HepG2 (cell line): Measurements from ENCODE around the gene HOXA4. TPM values are rescaled to one million over a fixed set of nuclear protein-coding genes. Genes with fewer than 3 reads are reported as not detected.

Source experiments
- ATAC-seq: fragments of 200-7000 bp; cut with Tn5 transposase; 3 replicates; pipeline ENCODE4 v1.9.1; 2020; ENCODE audit warnings: mild to moderate bottlenecking, moderate library complexity
- BruUV-seq: library from RNA; stranded (reverse); fragments of 400-500 nt; replicated peaks from 2 replicates; lab custom pipeline; 2021; lab: Mats Ljungman, UMichigan
- CTCF ChIA-PET: fragments of 300-600 bp; formaldehyde crosslinking; extraction: SDS; loops from one replicate; lab custom pipeline; 2021; ENCODE audit warnings: low total read pairs, inconsistent platforms, low intra/inter-chr PET ratio; lab: Yijun Ruan, JAX
- POLR2A ChIA-PET: fragments of 350-600 bp; sonication (Branson Sonifier 250); formaldehyde crosslinking; loops from one replicate; lab custom pipeline; 2020; ENCODE audit warnings: antibody characterized with exemption, inconsistent platforms; lab: Yijun Ruan, JAX
- DNase-seq: peaks from one replicate; pipeline ENCODE4 v3.0.0-alpha.2; 2015; ENCODE audit warnings: low spot score
- FAIRE-seq: peaks from 3 replicates; lab custom pipeline; 2011; peaks lifted over from hg19 to GRCh38; lab: Jason Lieb, UNC
- H2AFZ ChIP-seq: one replicate; pipeline ENCODE4 v1.6.1; 2011; ENCODE audit warnings: low read length, inconsistent platforms
- H3K27ac ChIP-seq: fragments of 300-600 bp; 3 replicates; pipeline ENCODE4 v1.8.0; 2011; ENCODE audit warnings: mixed run types, mild to moderate bottlenecking, mixed read lengths, low read length, inconsistent platforms; ENCODE audit not compliant: insufficient read depth; ENCODE audit errors: extremely low read length
- H3K27me3 ChIP-seq, 2 experiments: fragments of 200-600 bp in 1 of 2; 2 replicates in 1 of 2; 3 replicates in 1 of 2; pipeline versions ENCODE4 v1.6.0 to v1.8.0; 2011; ENCODE audit warnings: low read length in 2 of 2, mild to moderate bottlenecking in 2 of 2, moderate library complexity in 2 of 2, inconsistent platforms in 1 of 2; ENCODE audit not compliant: insufficient read depth in 2 of 2, control insufficient read depth in 1 of 2
- H3K36me3 ChIP-seq, 2 experiments: fragments of 200-600 bp in 1 of 2; replicated peaks in 1 of 2; 2 replicates in 1 of 2; 3 replicates in 1 of 2; pipeline versions ENCODE4 v1.5.1 to v1.8.0; 2011; ENCODE audit warnings: low read length in 2 of 2, inconsistent platforms in 1 of 2; ENCODE audit not compliant: insufficient read depth in 2 of 2, control insufficient read depth in 1 of 2
- H3K4me1 ChIP-seq: 2 replicates; pipeline ENCODE4 v1.5.1; 2012; ENCODE audit warnings: low read length, inconsistent platforms; ENCODE audit not compliant: insufficient read depth
- H3K4me2 ChIP-seq: 2 replicates; pipeline ENCODE4 v1.6.0; 2011; ENCODE audit warnings: low read depth, low read length, inconsistent platforms
- H3K4me3 ChIP-seq, 3 experiments: fragments of 200-600 bp in 1 of 3; sonication (generic), shearing (Covaris generic) in 1 of 3; replicated peaks in 1 of 3; 2 replicates each; pipeline ENCODE4 v1.5.1; 2011 to 2016; ENCODE audit warnings: low read length in 3 of 3, inconsistent platforms in 2 of 3, low read depth in 2 of 3, mild to moderate bottlenecking in 2 of 3, control low read depth in 1 of 3, mixed read lengths in 1 of 3; ENCODE audit not compliant: insufficient read depth in 1 of 3
- H3K79me2 ChIP-seq: one replicate; pipeline ENCODE4 v1.6.1; 2011; ENCODE audit warnings: low read length, inconsistent platforms; ENCODE audit not compliant: insufficient read depth
- H3K9ac ChIP-seq: 2 replicates; pipeline ENCODE4 v1.6.0; 2011; ENCODE audit warnings: mild to moderate bottlenecking, low read depth, low read length, inconsistent platforms; ENCODE audit not compliant: insufficient read depth
- H3K9me3 ChIP-seq: 2 replicates; pipeline ENCODE4 v1.5.1; 2012; ENCODE audit warnings: mild to moderate bottlenecking, low read length
- H4K20me1 ChIP-seq: 2 replicates; pipeline ENCODE4 v1.6.0; 2011; ENCODE audit warnings: inconsistent platforms, mild to moderate bottlenecking, low read length, moderate library complexity; ENCODE audit not compliant: insufficient read depth
- GLI4 ChIP-seq: sonication (generic); formaldehyde crosslinking; IDR thresholded peaks from 2 replicates; pipeline ENCODE4 v1.5.1; 2020; ENCODE audit warnings: missing genetic modification reagents, mild to moderate bottlenecking, moderate library complexity, borderline replicate concordance
- PITX1 ChIP-seq: sonication (generic); formaldehyde crosslinking; IDR thresholded peaks from 2 replicates; pipeline ENCODE4 v1.5.1; 2020; ENCODE audit warnings: mild to moderate bottlenecking, missing genetic modification reagents
- REXO4 ChIP-seq: sonication (generic); formaldehyde crosslinking; IDR thresholded peaks from 2 replicates; pipeline ENCODE4 v1.8.0; 2022; ENCODE audit warnings: missing genetic modification reagents, mild to moderate bottlenecking, borderline replicate concordance
- TBX2 ChIP-seq: sonication (generic); formaldehyde crosslinking; IDR thresholded peaks from 2 replicates; pipeline ENCODE4 v1.5.0; 2020; ENCODE audit warnings: missing genetic modification reagents, mild to moderate bottlenecking, borderline replicate concordance
- ZFP36L1 ChIP-seq: sonication (generic); formaldehyde crosslinking; IDR thresholded peaks from 2 replicates; pipeline ENCODE4 v1.8.0; 2022; ENCODE audit warnings: mild to moderate bottlenecking, missing genetic modification reagents, moderate library complexity
- ZKSCAN1 ChIP-seq: fragments of 150-350 bp; IDR thresholded peaks from 2 replicates; pipeline ENCODE4 v1.6.1; 2014; ENCODE audit warnings: low read length
- WGBS: methylation state at CpG from one replicate; pipeline ENCODE4 v1.1.6; 2017; ENCODE audit warnings: low lambda C conversion rate; 5-methylcytosine and 5-hydroxymethylcytosine counted together
- in situ Hi-C: cut with HindIII; loops from 2 replicates; pipeline ENCODE4 v1.10.0; 2017; ENCODE audit warnings: low pct_unique_long_range_greater_than_20kb; ENCODE audit not compliant: extremely low pct_ligation_motif_present
- intact Hi-C: fragments of 100-400 bp; cut with micrococcal nuclease; formaldehyde crosslinking; loops from one replicate; pipeline ENCODE4 v1.10.0; 2022; ENCODE audit not compliant: unreplicated experiment
- polyA plus RNA-seq, 8 experiments: library from polyadenylated mRNA; depleted of rRNA in 3 of 8; stranded (reverse) in 7 of 8; unstranded in 1 of 8; fragments of >200 nt; fragmentation: Illumina TruSeq in 4 of 8; extraction: Trizol in 4 of 8; gene quantifications; 2 replicates each; pipeline versions ENCODE4 v1.2.1 to v1.2.3, GENCODE V29; 2011 to 2016; ENCODE audit warnings: low read depth in 4 of 8, missing spikeins in 1 of 8, mixed read lengths in 1 of 8; ENCODE audit not compliant: insufficient read depth in 1 of 8
- total RNA-seq, 5 experiments: library from RNA; depleted of rRNA; stranded (reverse); fragments of >200 nt; fragmentation: Illumina TruSeq; extraction: Trizol; gene quantifications; 2 replicates each; pipeline ENCODE4 v1.2.3, GENCODE V29; 2016; ENCODE audit warnings: low read depth in 1 of 5
- TF ChIP-seq, protein P1 (sequence below): fragments of 450-650 bp; IDR thresholded peaks from 2 replicates; pipeline ENCODE4 v1.6.1; 2016
- TF ChIP-seq, protein P2 (sequence below): sonication (generic); formaldehyde crosslinking; IDR thresholded peaks from 2 replicates; pipeline ENCODE4 v1.5.1; 2020; ENCODE audit warnings: missing genetic modification reagents, mild to moderate bottlenecking, borderline replicate concordance

HOXA4 gene
- total and polyA plus RNA-seq, 2 of the 13 experiments (the other 11 are each of a cell fraction or from before 2014, with no cell fraction given) = 2.4 to 5.4 TPM

DNA sequence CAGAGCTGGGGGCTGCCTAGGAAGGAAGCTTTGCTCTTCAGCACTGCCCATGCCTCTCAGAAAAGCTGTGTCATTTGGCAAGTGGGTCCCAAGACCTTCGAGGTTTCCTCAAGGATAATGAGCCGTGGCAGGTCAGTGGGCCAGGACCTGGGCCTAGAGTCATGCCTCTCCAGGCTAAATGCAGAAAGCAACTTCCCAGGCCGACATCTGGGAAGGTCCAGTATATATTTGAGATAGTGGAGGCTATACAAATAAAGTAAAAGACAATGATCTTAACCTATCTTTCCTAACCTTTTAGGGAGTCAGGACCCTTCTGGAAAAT lies 45.9 kb upstream of the HOXA4 start:
- no peaks in the 10 kb centered on the region for H3K79me2 ChIP-seq
- H3K4me1 ChIP-seq = peaks cover 24% of the 10 kb centered on the region
- DNase-seq (no peak), FAIRE-seq (no peak), ATAC-seq (no peak)
- no peak overlapping the region for H3K4me2 ChIP-seq
- in situ Hi-C loops = no loop called here
- no peaks in the 10 kb centered on the region for H3K36me3 ChIP-seq
- CTCF ChIA-PET = no interaction called here
- WGBS = 35% methylated on average over 3 of the region's 3 CpGs
- H3K27ac ChIP-seq = no peak overlapping the region
- H3K27me3 ChIP-seq = peaks cover 4 to 78% of the 10 kb centered on the region in 2 experiments
- no peak overlapping the region for H2AFZ ChIP-seq
- POLR2A ChIA-PET = no interaction called here
- H3K9me3 ChIP-seq = no peaks in the 10 kb centered on the region
- no peak overlapping the region for H3K9ac ChIP-seq
- intact Hi-C loops = no loop called here
- BruUV-seq = no TSS peak
- H4K20me1 ChIP-seq = no peaks in the 10 kb centered on the region
- TF ChIP-seq, protein P1, sequence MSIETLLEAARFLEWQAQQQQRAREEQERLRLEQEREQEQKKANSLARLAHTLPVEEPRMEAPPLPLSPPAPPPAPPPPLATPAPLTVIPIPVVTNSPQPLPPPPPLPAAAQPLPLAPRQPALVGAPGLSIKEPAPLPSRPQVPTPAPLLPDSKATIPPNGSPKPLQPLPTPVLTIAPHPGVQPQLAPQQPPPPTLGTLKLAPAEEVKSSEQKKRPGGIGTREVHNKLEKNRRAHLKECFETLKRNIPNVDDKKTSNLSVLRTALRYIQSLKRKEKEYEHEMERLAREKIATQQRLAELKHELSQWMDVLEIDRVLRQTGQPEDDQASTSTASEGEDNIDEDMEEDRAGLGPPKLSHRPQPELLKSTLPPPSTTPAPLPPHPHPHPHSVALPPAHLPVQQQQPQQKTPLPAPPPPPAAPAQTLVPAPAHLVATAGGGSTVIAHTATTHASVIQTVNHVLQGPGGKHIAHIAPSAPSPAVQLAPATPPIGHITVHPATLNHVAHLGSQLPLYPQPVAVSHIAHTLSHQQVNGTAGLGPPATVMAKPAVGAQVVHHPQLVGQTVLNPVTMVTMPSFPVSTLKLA = no peak
- TF ChIP-seq TBX2 (CRISPR knock-in tag) (no peak), ZFP36L1 (CRISPR knock-in tag) (no peak), REXO4 (CRISPR knock-in tag) (no peak), PITX1 (CRISPR knock-in tag) (no peak), ZKSCAN1 (no peak), GLI4 (CRISPR knock-in tag) (no peak)
- TF ChIP-seq, protein P2, sequence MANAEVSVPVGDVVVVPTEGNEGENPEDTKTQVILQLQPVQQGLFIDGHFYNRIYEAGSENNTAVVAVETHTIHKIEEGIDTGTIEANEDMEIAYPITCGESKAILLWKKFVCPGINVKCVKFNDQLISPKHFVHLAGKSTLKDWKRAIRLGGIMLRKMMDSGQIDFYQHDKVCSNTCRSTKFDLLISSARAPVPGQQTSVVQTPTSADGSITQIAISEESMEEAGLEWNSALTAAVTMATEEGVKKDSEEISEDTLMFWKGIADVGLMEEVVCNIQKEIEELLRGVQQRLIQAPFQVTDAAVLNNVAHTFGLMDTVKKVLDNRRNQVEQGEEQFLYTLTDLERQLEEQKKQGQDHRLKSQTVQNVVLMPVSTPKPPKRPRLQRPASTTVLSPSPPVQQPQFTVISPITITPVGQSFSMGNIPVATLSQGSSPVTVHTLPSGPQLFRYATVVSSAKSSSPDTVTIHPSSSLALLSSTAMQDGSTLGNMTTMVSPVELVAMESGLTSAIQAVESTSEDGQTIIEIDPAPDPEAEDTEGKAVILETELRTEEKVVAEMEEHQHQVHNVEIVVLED (CRISPR knock-in tag) = no peak
- H3K4me3 ChIP-seq = no peak overlapping the region
